HL-60 (cell line): Measurements from ENCODE around the gene THRAP3.
"Not testable (repeated sequence)": the region's sequence is repeated elsewhere in the genome, so short reads cannot be mapped to it uniquely, and the experiment has no call there.

Experiments
- DNase-seq, 2 experiments: peaks; one replicate each; pipeline ENCODE4 v3.0.0-alpha.2; 2010 to 2020; ENCODE audit warnings: low read depth in 1 of 2, low spot score in 1 of 2
- H3K27ac ChIP-seq: fragments of 250-450 bp; sonication (Bioruptor Pico); replicated peaks from 2 replicates; pipeline ENCODE4 v1.5.1; 2020; ENCODE audit warnings: mild to moderate bottlenecking, moderate library complexity
- H3K27me3 ChIP-seq: fragments of 250-450 bp; sonication (Bioruptor Pico); 2 replicates; pipeline ENCODE4 v1.5.1; 2021; ENCODE audit warnings: mild to moderate bottlenecking, moderate library complexity; ENCODE audit not compliant: insufficient read depth, poor library complexity, severe bottlenecking
- H3K4me3 ChIP-seq: replicated peaks from 2 replicates; pipeline ENCODE4 v1.5.1; 2011; ENCODE audit warnings: mild to moderate bottlenecking, control low read depth, low read length; ENCODE audit not compliant: insufficient read depth
- GABPA ChIP-seq: IDR thresholded peaks from 2 replicates; pipeline ENCODE4 v1.6.1; 2012; ENCODE audit warnings: low read depth
- POLR2AphosphoS5 ChIP-seq: IDR thresholded peaks from 2 replicates; pipeline ENCODE4 v1.6.1; 2012; ENCODE audit warnings: low read depth
- SPI1 ChIP-seq: IDR thresholded peaks from 2 replicates; pipeline ENCODE4 v1.6.1; 2012; ENCODE audit warnings: low read depth, mild to moderate bottlenecking, borderline replicate concordance
- TF ChIP-seq, protein P1 (sequence below): IDR thresholded peaks from one replicate; pipeline ENCODE4 v1.5.1; 2011; ENCODE audit warnings: low read length, control low read depth, inconsistent platforms; ENCODE audit not compliant: insufficient read depth
- TF ChIP-seq, protein P2 (sequence below): IDR thresholded peaks from 2 replicates; pipeline ENCODE4 v1.6.1; 2012; ENCODE audit warnings: low read depth; ENCODE audit not compliant: insufficient replicate concordance

THRAP3 gene

DNA sequence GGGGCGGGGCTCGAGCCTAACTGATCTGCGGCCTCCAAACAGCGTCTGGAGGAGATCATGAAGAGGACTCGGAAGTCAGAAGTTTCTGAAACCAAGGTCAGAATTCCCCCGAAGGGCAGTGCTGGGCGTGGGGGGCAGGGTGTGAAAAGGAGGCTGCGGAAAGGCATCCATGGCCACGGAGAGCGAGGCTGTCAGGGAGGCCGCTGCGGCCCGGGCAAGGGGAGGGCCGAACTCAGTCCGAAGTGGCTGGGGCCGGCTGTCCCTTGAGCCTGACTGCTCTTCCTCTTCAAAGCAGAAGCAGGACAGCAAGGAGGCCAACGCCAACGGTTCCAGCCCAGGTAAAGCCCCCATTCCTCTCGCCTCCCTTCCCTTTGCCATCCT, 45.0 kb upstream of the THRAP3 start:
- DNase-seq: no peak
- TF ChIP-seq GABPA (no peak), POLR2AphosphoS5 (no peak), SPI1 (no peak)
- TF ChIP-seq, protein P1, sequence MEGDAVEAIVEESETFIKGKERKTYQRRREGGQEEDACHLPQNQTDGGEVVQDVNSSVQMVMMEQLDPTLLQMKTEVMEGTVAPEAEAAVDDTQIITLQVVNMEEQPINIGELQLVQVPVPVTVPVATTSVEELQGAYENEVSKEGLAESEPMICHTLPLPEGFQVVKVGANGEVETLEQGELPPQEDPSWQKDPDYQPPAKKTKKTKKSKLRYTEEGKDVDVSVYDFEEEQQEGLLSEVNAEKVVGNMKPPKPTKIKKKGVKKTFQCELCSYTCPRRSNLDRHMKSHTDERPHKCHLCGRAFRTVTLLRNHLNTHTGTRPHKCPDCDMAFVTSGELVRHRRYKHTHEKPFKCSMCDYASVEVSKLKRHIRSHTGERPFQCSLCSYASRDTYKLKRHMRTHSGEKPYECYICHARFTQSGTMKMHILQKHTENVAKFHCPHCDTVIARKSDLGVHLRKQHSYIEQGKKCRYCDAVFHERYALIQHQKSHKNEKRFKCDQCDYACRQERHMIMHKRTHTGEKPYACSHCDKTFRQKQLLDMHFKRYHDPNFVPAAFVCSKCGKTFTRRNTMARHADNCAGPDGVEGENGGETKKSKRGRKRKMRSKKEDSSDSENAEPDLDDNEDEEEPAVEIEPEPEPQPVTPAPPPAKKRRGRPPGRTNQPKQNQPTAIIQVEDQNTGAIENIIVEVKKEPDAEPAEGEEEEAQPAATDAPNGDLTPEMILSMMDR: no peak
- TF ChIP-seq, protein P2, sequence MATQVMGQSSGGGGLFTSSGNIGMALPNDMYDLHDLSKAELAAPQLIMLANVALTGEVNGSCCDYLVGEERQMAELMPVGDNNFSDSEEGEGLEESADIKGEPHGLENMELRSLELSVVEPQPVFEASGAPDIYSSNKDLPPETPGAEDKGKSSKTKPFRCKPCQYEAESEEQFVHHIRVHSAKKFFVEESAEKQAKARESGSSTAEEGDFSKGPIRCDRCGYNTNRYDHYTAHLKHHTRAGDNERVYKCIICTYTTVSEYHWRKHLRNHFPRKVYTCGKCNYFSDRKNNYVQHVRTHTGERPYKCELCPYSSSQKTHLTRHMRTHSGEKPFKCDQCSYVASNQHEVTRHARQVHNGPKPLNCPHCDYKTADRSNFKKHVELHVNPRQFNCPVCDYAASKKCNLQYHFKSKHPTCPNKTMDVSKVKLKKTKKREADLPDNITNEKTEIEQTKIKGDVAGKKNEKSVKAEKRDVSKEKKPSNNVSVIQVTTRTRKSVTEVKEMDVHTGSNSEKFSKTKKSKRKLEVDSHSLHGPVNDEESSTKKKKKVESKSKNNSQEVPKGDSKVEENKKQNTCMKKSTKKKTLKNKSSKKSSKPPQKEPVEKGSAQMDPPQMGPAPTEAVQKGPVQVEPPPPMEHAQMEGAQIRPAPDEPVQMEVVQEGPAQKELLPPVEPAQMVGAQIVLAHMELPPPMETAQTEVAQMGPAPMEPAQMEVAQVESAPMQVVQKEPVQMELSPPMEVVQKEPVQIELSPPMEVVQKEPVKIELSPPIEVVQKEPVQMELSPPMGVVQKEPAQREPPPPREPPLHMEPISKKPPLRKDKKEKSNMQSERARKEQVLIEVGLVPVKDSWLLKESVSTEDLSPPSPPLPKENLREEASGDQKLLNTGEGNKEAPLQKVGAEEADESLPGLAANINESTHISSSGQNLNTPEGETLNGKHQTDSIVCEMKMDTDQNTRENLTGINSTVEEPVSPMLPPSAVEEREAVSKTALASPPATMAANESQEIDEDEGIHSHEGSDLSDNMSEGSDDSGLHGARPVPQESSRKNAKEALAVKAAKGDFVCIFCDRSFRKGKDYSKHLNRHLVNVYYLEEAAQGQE: no peak
- no peak overlapping the region for H3K27ac ChIP-seq
- no peak overlapping the region for H3K4me3 ChIP-seq
- H3K27me3 ChIP-seq: no peaks in the 10 kb centered on the region

DNA sequence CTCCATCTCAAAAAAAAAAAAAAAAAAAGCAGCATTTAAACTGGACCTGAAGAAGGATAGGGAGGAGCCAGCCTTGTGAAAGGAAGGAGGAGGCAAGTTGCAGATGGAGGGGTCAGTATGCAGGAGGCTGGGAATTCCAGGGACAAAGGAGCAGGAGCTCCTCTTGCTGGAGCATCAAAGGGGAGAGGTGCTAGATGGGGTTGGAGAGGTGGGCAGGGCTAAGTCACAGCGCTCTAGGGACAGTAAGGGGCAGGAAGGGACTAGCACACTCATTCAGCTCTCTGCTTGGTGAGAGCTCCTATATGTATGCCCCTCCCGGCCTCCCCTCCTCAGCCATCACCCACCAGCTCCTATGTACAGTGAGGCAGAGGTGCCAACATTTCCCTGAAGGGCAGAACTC, 41.5 kb upstream of the THRAP3 start:
- no peak for DNase-seq
- Histone ChIP-seq H3K27ac (no peak overlapping the region), H3K4me3 (no peak overlapping the region), H3K27me3 (no peaks in the 10 kb centered on the region)
- TF ChIP-seq, protein P1: no peak
- TF ChIP-seq, protein P2: no peak
- TF ChIP-seq SPI1: no peak

DNA sequence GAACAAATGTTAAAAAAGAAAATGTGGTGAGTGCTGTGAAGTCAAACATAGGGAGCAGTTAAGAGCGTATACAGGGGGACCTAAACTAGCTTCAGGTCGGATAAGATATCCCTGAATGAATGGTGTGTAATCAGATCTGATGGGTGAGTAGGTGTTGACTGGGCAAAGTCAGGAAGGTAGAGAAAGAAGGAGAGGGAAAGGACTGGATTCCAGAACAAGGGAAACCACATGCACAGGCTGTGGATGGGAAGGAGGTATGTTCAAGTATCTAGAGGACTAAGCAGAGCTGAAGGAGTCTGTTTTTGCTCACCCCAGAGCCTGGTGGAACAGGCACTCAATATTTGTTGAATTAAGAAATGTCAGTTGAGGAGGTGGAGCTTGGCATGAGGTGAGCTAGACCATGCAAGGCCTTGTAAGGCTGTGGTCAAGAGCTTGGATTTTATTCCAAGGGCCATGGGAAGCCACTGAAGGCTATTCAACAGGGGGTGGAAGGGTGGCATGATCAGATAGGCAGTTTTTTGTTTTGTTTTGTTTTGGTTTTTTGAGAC, 40.9 kb upstream of the THRAP3 start:
- no peak for TF ChIP-seq POLR2AphosphoS5
- H3K27me3 ChIP-seq: no peaks in the 10 kb centered on the region
- H3K27ac ChIP-seq: no peak overlapping the region
- no peak overlapping the region for H3K4me3 ChIP-seq
- no peak for DNase-seq

DNA sequence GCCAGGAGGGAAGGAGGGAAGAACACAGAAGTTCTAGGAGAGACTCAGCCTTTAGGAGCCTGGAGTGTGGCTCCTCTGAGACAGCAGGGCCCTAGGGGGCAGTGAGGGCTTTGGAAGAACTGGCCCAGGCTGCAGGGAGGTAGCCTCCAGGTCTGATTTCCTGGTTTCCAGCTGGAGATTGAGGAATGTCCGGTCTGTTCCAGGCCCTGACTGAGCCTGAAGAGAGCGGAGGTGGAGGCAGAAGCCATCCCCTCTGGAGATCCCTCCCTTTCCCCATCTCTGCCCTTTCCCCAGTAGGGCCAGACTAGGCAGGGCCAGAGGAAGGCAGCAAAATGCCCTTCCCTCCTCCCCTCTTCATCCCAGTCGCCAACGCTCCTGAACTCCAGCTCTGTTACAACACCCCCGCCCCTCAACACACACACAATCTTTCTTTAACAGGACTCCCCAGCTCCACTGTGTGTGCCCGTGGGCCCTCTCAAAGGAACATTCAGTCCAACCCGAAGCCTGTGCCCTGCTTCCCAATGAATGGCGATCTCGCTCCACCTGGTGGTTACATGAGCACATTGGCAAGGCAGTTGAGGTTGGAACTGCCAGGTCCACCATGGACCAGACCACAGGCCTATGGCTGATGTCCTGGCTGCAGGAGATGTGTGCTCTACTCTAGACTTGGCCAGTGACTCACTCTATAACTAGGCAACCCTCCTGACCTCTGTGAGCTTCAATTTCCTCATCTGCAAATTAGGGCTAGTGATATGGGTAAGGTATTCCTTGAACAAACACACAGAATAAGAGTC, 36.2 kb upstream of the THRAP3 start:
- DNase-seq: peak; percentile 51 to 83
- H3K27ac ChIP-seq: no peak overlapping the region
- H3K27me3 ChIP-seq: no peaks in the 10 kb centered on the region
- TF ChIP-seq, protein P1: peak; percentile 72
- TF ChIP-seq GABPA (no peak), POLR2AphosphoS5 (no peak)
- H3K4me3 ChIP-seq: no peak overlapping the region

DNA sequence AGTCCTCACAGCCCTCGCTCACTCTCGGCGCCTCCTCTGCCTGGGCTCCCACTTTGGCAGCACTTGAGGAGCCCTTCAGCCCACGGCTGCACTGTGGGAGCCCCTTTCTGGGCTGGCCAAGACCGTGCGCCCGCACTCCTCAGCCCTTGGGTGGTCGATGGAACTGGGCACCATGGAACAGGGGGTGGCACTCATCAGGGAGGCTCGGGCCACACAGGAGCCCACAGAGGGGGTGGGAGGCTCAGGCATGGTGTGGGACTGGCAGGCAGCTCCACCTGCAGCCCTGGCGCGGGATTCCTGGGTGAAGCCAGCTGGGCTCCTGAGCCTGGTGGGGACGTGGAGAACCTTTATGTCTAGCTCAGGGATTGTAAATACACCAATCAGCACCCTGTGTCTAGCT, 27.4 kb upstream of the THRAP3 start:
- H3K27ac ChIP-seq, DNase-seq, H3K27me3 ChIP-seq, H3K4me3 ChIP-seq: not testable (repeated sequence)
